Measurements from ENCODE around the gene AIFM3. TPM values are rescaled to one million over a fixed set of nuclear protein-coding genes. Genes with fewer than 3 reads are reported as not detected.

The AIFM3 gene
- total and polyA plus RNA-seq, 2 of the 13 experiments (the other 11 are each of a cell fraction or from before 2014, with no cell fraction given), result 9.0 to 15.3 TPM

GRCh38 chr22:20979940-20980453 is 12.9 kb downstream of the AIFM3 start (continued):
- TF ChIP-seq ZBTB3 (CRISPR knock-in tag; IDR thresholded peaks at IDR 0.05; ENCODE audit: borderline replicate concordance, low read depth), result no peak
- TF ChIP-seq MIER3 (CRISPR knock-in tag; IDR thresholded peaks at IDR 0.05; ENCODE audit: borderline replicate concordance), result 0 out of 2 replicates have a peak, but pooled peaks have one; percentile 49
- no peak for TF ChIP-seq IRF9 (CRISPR knock-in tag; IDR thresholded peaks at IDR 0.05; ENCODE audit: borderline replicate concordance)
- peak; percentile 81 for TF ChIP-seq ELF1 (CRISPR knock-in tag; IDR thresholded peaks at IDR 0.05)
- TF ChIP-seq HDAC1 (CRISPR knock-in tag; IDR thresholded peaks at IDR 0.05), result peak; percentile 50; the same call in 1 of the 2 replicates
- no peak for TF ChIP-seq SOX13 (IDR thresholded peaks at IDR 0.05)
- peak in 1 of 2 experiments; percentile 68; a peak in 2 of 4 replicates for TF ChIP-seq SOX13 (CRISPR knock-in tag; conservative IDR thresholded peaks at IDR 0.05 in 1 of 2, IDR thresholded peaks at IDR 0.05 in 1 of 2)
- TF ChIP-seq SMC3 (IDR thresholded peaks at IDR 0.05; ENCODE audit: low read length), result no peak
- TF ChIP-seq ZIK1 (CRISPR knock-in tag; IDR thresholded peaks at IDR 0.05; ENCODE audit: borderline replicate concordance, low read depth), result 0 out of 2 replicates have a peak, but pooled peaks have one; percentile 48
- TF ChIP-seq SMAD3 (CRISPR knock-in tag; IDR thresholded peaks at IDR 0.05), result no peak
- TF ChIP-seq ELF3 (CRISPR knock-in tag; IDR thresholded peaks at IDR 0.05), result peak; percentile 77
- TF ChIP-seq ZNF687 (CRISPR knock-in tag; IDR thresholded peaks at IDR 0.05), result peak; percentile 98
- no peak for TF ChIP-seq NFIC (IDR thresholded peaks at IDR 0.05; ENCODE audit: low read length)
- no peak for TF ChIP-seq ZMAT3 (CRISPR knock-in tag; conservative IDR thresholded peaks at IDR 0.05)
- no peak for TF ChIP-seq NCOA1 (CRISPR knock-in tag; IDR thresholded peaks at IDR 0.05)
- TF ChIP-seq ZNF572 (CRISPR knock-in tag; IDR thresholded peaks at IDR 0.05), result no peak
- TF ChIP-seq HINFP (CRISPR knock-in tag; IDR thresholded peaks at IDR 0.05; ENCODE audit: low read depth), result no peak
- TF ChIP-seq KLF13 (CRISPR knock-in tag; IDR thresholded peaks at IDR 0.05), result 0 out of 2 replicates have a peak, but pooled peaks have one; percentile 28
- peak; percentile 76 for TF ChIP-seq ZNF281 (CRISPR knock-in tag; IDR thresholded peaks at IDR 0.05; ENCODE audit: borderline replicate concordance)
